Measurements from ENCODE around the gene HRAS.

Gene HRAS

DNA sequence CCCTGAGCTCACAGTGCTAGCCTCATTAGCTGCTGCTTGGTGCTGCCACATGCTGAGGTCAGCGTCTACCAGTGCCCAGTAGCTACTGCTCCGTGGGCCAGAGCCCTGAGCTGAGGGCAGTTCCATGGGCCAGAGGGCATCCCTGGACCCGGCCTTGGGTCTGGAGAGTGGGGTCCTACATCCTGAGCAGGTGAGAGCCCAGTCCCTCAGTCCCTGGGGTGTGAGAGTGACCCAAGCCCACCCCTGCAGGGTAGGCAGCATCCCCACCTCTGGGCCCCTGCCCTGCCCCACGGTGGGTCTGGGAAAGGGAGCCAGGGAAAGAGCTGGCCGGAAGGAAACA, 15.3 kb upstream of the HRAS start:
- no peaks in the 10 kb centered on the region for H3K9me3 ChIP-seq (ENCODE audit: control insufficient read depth, low read length)
- no peak overlapping the region for H3K4me3 ChIP-seq (ENCODE audit: extremely low read depth, insufficient read depth, low read length, poor library complexity, severe bottlenecking)
- no peak overlapping the region for H3K27ac ChIP-seq (ENCODE audit: low read depth, low read length, severe bottlenecking)
- 89 to 97% methylated on average over 3 of the region's 5 CpGs for WGBS, 2 experiments (ENCODE audit: insufficient coverage in 2 of 2)
- no peaks in the 10 kb centered on the region for H3K36me3 ChIP-seq (ENCODE audit: control insufficient read depth, insufficient read depth, low read length)
- no peaks in the 10 kb centered on the region for H3K4me1 ChIP-seq (ENCODE audit: control insufficient read depth, insufficient read depth, low read length, poor library complexity, severe bottlenecking)

DNA sequence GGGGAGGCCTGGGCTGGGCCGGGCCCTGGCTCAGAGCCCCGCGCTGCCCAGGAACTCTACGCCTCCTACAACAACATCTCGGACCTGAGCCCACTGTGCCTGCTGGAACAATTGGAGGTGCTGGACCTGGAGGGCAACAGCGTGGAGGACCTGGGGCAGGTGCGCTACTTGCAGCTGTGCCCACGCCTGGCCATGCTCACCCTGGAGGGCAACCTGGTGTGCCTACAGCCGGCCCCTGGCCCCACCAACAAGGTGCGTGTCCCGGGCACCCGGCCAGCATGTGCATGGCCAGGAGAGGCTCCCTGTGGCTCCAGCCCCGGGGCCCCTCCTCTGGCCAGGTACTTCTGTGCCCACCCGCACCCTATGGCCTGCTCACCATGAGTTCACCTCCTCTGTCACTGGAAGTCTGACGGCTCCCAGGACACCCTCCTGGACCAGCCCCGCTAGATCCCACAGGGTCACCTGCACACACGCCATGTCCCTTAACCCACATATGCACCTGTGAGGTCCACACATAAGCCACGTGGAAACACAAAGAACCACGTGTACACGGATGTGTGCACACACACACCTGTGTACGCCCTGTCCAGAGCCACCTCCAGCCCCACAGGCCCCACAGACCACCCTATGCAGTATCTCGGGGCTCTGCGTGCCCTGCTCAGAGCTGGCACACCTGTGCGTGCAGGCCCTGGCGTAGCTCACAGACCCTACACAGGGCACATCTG, 14.8 kb upstream of the HRAS start:
- Histone ChIP-seq H3K27ac (ENCODE audit: low read depth, low read length, severe bottlenecking) (no peak overlapping the region), H3K4me3 (ENCODE audit: extremely low read depth, insufficient read depth, low read length, poor library complexity, severe bottlenecking) (no peak overlapping the region), H3K4me1 (ENCODE audit: control insufficient read depth, insufficient read depth, low read length, poor library complexity, severe bottlenecking) (no peaks in the 10 kb centered on the region), H3K36me3 (ENCODE audit: control insufficient read depth, insufficient read depth, low read length) (no peaks in the 10 kb centered on the region), H3K9me3 (ENCODE audit: control insufficient read depth, low read length) (no peaks in the 10 kb centered on the region)
- 93% methylated on average over 25 of the region's 25 CpGs for WGBS, 2 experiments (ENCODE audit: insufficient coverage in 2 of 2)

DNA sequence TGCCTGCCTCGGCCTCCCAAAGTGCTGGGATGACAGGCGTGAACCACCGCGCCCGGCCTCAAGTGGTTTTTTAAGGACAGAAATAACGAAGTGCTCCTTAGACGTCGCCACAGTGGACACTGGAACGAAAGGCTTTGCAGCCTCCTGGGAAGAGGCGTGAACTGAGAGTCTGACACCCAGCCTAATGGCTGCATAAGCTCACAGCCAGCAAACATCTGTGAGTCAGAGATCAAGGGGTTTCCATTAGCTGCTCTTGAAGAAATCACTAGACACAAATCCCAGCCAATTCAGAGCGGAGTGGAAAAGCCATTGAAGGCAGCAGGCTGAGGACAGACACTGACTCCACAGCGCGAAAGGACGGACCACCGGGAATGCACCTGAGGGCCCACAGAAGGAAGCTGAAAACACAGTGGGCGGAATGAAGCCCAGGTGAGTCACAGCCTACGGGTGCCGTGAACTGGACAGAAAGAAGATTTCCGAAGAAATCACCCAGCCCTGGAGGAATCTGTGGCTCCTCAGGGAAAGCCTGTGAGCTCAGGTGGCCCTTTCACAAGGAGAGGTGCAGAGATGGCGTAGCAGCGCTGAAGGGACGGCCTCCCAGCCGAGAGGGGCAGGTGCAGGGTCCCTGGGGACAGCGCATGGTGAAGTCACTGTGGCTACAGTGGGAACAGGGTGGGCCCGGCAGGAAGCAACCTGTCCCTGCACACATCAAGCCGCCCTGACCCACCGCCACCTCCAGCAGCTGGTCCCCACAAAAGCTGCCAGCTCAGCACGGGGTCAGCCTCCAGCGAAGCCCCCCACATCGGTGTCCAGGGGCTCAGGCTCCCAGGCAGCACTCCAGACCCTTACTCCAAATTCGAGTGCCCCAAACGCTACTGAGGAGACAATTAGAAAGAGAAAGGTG, 13.6 kb upstream of the HRAS start:
- no peaks in the 10 kb centered on the region for H3K9me3 ChIP-seq (ENCODE audit: control insufficient read depth, low read length)
- H3K4me3 ChIP-seq (ENCODE audit: extremely low read depth, insufficient read depth, low read length, poor library complexity, severe bottlenecking): no peak overlapping the region
- no peaks in the 10 kb centered on the region for H3K36me3 ChIP-seq (ENCODE audit: control insufficient read depth, insufficient read depth, low read length)
- H3K27ac ChIP-seq (ENCODE audit: low read depth, low read length, severe bottlenecking): no peak overlapping the region
- 88 to 89% methylated on average over 29 to 31 of the region's 32 CpGs for WGBS, 2 experiments (ENCODE audit: insufficient coverage in 2 of 2)
- H3K4me1 ChIP-seq (ENCODE audit: control insufficient read depth, insufficient read depth, low read length, poor library complexity, severe bottlenecking): no peaks in the 10 kb centered on the region

DNA sequence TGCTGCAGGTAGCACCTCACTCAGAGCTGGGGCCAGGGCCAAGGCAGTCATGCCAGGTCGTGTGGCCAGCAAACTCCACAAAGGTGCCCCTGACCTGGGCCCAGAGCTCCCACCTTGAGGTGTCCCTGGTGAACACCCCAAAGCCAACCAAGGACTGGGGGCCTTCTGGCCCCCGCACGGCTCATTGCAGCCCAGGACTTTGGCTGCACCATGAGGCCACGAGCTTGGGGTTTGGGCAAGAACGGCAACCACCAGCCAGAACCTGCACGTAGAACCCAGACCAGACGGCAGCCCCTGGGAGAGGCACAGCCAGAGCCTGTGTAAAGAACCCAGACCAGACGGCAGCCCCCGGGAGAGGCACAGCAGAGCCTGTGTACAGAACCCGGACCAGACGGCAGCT, 9.8 kb upstream of the HRAS start:
- H3K27ac ChIP-seq (ENCODE audit: low read depth, low read length, severe bottlenecking): no peak overlapping the region
- no peak overlapping the region for H3K4me3 ChIP-seq (ENCODE audit: extremely low read depth, insufficient read depth, low read length, poor library complexity, severe bottlenecking)
- H3K4me1 ChIP-seq (ENCODE audit: control insufficient read depth, insufficient read depth, low read length, poor library complexity, severe bottlenecking): no peaks in the 10 kb centered on the region
- H3K9me3 ChIP-seq (ENCODE audit: control insufficient read depth, low read length): no peaks in the 10 kb centered on the region
- WGBS, 2 experiments (ENCODE audit: insufficient coverage in 2 of 2): 84 to 90% methylated on average over 9 to 11 of the region's 11 CpGs
- no peaks in the 10 kb centered on the region for H3K36me3 ChIP-seq (ENCODE audit: control insufficient read depth, insufficient read depth, low read length)

DNA sequence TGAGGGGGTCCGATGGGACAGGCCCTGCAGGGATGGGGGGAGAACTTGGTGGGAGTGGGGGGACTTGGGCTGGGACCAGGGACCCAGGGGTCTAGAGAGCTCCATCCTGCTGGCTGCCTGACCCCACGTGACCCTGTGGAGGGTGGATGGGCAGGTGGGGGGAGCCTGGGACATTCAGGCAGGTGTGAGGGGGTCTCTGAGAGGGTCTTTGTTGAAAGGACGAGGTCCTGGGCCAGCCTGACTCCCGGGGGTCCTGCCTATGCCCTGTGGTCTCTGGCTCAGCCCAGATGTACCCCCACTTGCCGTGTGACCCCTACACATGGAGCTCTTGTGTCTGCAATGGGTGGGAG, 9.4 kb upstream of the HRAS start:
- H3K9me3 ChIP-seq (ENCODE audit: control insufficient read depth, low read length): no peaks in the 10 kb centered on the region
- WGBS, 2 experiments (ENCODE audit: insufficient coverage in 2 of 2): 78 to 97% methylated on average over 4 of the region's 5 CpGs

DNA sequence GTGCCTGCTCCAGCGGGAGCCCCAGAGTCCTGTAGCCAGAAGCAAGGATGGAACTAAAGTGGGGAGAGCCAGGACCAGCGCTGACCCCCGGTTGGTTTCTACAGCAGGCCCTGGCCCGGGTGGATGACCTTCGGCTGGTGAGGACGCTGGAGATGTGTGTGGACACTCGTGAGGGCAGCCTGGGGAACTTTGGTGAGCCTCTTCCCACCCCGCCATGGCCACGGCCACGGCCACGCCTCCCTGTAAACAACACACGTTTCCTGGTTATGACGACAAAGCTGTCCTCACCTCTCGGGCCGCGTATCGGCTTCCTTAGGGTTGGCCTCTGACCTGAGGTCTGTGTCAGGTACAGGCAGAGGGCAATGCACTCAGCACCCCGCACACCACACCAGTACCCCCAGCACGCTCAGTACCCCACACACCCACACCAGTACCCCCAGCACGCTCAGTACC, 6.1 kb upstream of the HRAS start:
- Histone ChIP-seq H3K4me3 (ENCODE audit: extremely low read depth, insufficient read depth, low read length, poor library complexity, severe bottlenecking) (no peak overlapping the region), H3K4me1 (ENCODE audit: control insufficient read depth, insufficient read depth, low read length, poor library complexity, severe bottlenecking) (peaks cover 5% of the 10 kb centered on the region), H3K36me3 (ENCODE audit: control insufficient read depth, insufficient read depth, low read length) (no peaks in the 10 kb centered on the region), H3K9me3 (ENCODE audit: control insufficient read depth, low read length) (no peaks in the 10 kb centered on the region), H3K27ac (ENCODE audit: low read depth, low read length, severe bottlenecking) (no peak overlapping the region)
- 95 to 100% methylated on average over 4 to 17 of the region's 20 CpGs for WGBS, 2 experiments (ENCODE audit: insufficient coverage in 2 of 2)

More for the DNA sequence above, 9.4 kb upstream of the HRAS start:
- Histone ChIP-seq H3K27ac (ENCODE audit: low read depth, low read length, severe bottlenecking) (no peak overlapping the region), H3K36me3 (ENCODE audit: control insufficient read depth, insufficient read depth, low read length) (no peaks in the 10 kb centered on the region), H3K4me1 (ENCODE audit: control insufficient read depth, insufficient read depth, low read length, poor library complexity, severe bottlenecking) (no peaks in the 10 kb centered on the region), H3K4me3 (ENCODE audit: extremely low read depth, insufficient read depth, low read length, poor library complexity, severe bottlenecking) (no peak overlapping the region)

DNA sequence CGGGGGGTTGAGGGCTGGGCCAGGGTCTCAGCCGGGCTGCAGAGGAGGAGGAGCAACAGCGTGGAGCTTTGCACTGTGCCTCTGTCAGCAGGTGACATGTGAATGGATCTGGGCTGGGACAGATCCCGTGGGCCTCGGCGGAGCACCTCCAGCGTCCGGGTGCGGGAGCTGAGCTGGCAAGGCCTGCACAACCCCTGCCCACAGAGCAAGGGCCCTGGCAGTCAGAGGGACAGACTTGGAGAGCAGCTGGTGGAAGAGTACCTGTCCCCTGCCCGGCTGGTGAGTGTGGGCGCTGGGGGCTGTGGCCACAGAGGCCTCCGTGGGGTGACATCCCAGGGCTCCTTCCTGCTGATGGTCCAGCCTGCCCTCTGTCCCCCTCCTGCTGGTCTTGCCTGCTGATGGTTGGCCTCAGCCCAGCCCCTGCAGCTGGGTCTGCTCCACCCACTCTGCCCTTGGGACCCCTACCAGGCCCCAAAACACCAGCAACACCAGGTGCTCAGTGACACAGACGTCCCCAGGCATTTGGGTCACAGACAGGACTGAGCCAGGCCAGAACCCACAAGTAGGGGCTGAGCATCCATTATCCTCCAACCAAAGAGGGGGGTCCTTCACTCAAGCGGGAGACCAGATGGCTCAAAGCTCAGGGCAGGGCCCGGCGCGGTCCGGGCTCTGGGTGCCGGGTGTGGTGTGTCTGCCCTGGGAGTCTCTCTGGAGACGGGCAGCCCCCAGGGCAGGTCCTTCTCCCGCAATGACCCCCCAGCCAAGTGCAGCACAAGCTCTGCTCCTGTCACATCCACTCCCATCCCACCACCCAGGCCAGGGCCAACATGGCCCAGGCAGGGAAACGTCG, 5.4 kb upstream of the HRAS start:
- no peak overlapping the region for H3K4me3 ChIP-seq (ENCODE audit: extremely low read depth, insufficient read depth, low read length, poor library complexity, severe bottlenecking)
- no peaks in the 10 kb centered on the region for H3K9me3 ChIP-seq (ENCODE audit: control insufficient read depth, low read length)
- WGBS, 2 experiments (ENCODE audit: insufficient coverage in 2 of 2): 87% methylated on average over 20 of the region's 23 CpGs
- H3K36me3 ChIP-seq (ENCODE audit: control insufficient read depth, insufficient read depth, low read length): no peaks in the 10 kb centered on the region
- peaks cover 5% of the 10 kb centered on the region for H3K4me1 ChIP-seq (ENCODE audit: control insufficient read depth, insufficient read depth, low read length, poor library complexity, severe bottlenecking)
- H3K27ac ChIP-seq (ENCODE audit: low read depth, low read length, severe bottlenecking): no peak overlapping the region

DNA sequence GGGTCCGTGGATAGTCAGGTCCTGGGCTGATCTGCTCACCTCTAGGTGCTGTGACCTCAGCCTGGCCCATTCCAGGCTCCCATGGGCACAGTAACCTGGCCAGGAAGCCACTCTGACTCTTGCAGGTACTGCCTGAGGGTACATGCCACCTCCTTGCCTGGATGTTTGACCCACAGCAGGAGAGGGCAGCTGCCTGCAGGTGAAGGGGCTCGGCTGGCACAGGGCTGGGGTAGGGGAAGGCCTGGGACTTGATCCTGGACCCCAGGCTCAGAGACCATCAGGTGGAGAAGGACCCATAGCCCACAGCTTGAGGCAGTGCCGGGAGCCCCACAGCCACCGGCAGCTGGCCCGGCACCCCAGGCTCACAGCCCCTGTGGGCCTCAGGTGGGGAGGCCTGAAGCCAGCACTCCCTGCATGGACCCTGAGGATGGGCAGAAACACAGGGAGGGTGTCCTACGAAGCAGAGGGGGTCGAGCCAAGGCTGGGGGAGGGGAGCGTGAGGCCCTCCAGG, 4.7 kb upstream of the HRAS start:
- Histone ChIP-seq H3K4me1 (ENCODE audit: control insufficient read depth, insufficient read depth, low read length, poor library complexity, severe bottlenecking) (peaks cover 5% of the 10 kb centered on the region), H3K36me3 (ENCODE audit: control insufficient read depth, insufficient read depth, low read length) (no peaks in the 10 kb centered on the region), H3K27ac (ENCODE audit: low read depth, low read length, severe bottlenecking) (no peak overlapping the region), H3K4me3 (ENCODE audit: extremely low read depth, insufficient read depth, low read length, poor library complexity, severe bottlenecking) (no peak overlapping the region), H3K9me3 (ENCODE audit: control insufficient read depth, low read length) (no peaks in the 10 kb centered on the region)
- 90 to 97% methylated on average over 4 to 7 of the region's 8 CpGs for WGBS, 2 experiments (ENCODE audit: insufficient coverage in 2 of 2)

DNA sequence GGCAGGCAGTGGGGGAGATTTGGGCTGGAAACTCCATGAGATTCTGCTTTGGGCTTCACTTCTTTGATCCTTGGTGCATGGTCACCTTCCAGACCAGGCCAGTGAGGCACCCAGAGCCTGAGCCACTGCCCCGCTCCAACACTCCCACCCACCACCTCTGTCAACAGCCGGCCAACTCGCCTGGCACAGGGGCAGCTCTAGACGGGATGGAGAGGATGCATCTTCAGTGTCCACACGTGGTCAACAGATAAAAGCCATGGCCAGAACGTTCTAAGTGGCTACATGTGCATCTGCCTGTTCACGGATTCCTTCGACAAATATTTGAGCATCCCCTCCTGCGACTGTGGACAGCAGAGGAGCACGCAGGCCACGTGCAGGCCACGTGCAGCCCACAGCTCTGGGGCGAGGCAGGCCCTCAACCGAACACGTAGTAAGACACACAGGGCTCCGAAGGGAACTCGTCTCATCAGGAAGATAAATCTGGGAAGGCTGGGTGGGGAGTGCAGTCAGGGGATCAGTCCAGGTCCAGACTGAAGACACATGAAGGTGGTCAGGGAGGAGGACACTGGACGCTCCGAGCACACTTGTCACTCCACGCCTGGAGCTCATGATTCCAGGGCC, 3.2 kb upstream of the HRAS start:
- H3K4me1 ChIP-seq (ENCODE audit: control insufficient read depth, insufficient read depth, low read length, poor library complexity, severe bottlenecking): peaks cover 8% of the 10 kb centered on the region
- H3K9me3 ChIP-seq (ENCODE audit: control insufficient read depth, low read length): no peaks in the 10 kb centered on the region
- 91 to 96% methylated on average over 20 of the region's 20 CpGs for WGBS, 2 experiments (ENCODE audit: insufficient coverage in 2 of 2)

More for the DNA sequence above, 3.2 kb upstream of the HRAS start:
- Histone ChIP-seq H3K4me3 (ENCODE audit: extremely low read depth, insufficient read depth, low read length, poor library complexity, severe bottlenecking) (no peak overlapping the region), H3K27ac (ENCODE audit: low read depth, low read length, severe bottlenecking) (no peak overlapping the region), H3K36me3 (ENCODE audit: control insufficient read depth, insufficient read depth, low read length) (peaks cover 8% of the 10 kb centered on the region)

All from mesodermal cell (in vitro differentiated cells).